Liver (tissue), 9 donors: ENCODE measurements around the gene RHBDF2. TPM values are rescaled to one million over a fixed set of nuclear protein-coding genes. Genes with fewer than 3 reads are reported as not detected.

ENCODE experiments used
- DNase-seq: peaks from one replicate; pipeline ENCODE4 v3.0.0-alpha.2; 2017; ENCODE audit warnings: low spot score
- H3K27ac ChIP-seq, 2 donors: one replicate each; pipeline ENCODE4 v1.7.0; 2013; ENCODE audit warnings: inconsistent platforms in 2 of 2, low read length in 2 of 2, control low read depth in 1 of 2, low read depth in 1 of 2, mild to moderate bottlenecking in 1 of 2
- H3K27me3 ChIP-seq, 4 donors: one replicate each; pipeline versions ENCODE4 v1.6.1 to v1.7.0; 2013; ENCODE audit warnings: low read length in 3 of 4, inconsistent platforms in 1 of 4, mild to moderate bottlenecking in 1 of 4, moderate library complexity in 1 of 4; ENCODE audit not compliant: control insufficient read depth in 4 of 4, insufficient read depth in 4 of 4
- H3K36me3 ChIP-seq, 4 donors: one replicate each; pipeline versions ENCODE4 v1.6.1 to v1.7.0; 2013; ENCODE audit warnings: low read length in 3 of 4, mild to moderate bottlenecking in 3 of 4, low read depth in 1 of 4, moderate library complexity in 1 of 4; ENCODE audit not compliant: control insufficient read depth in 4 of 4, insufficient read depth in 3 of 4
- H3K4me1 ChIP-seq, 4 donors: one replicate each; pipeline versions ENCODE4 v1.6.1 to v1.7.0; 2013; ENCODE audit warnings: low read length in 3 of 4, mild to moderate bottlenecking in 3 of 4, moderate library complexity in 1 of 4; ENCODE audit not compliant: control insufficient read depth in 4 of 4, insufficient read depth in 4 of 4
- H3K4me3 ChIP-seq, 3 donors: one replicate each; pipeline versions ENCODE4 v1.6.1 to v1.7.0; 2013; ENCODE audit warnings: low read length in 3 of 3, control low read depth in 1 of 3, low read depth in 1 of 3, mild to moderate bottlenecking in 1 of 3
- H3K9ac ChIP-seq, 2 donors: one replicate each; pipeline ENCODE4 v1.7.0; 2013; ENCODE audit warnings: low read length in 2 of 2, mild to moderate bottlenecking in 2 of 2, moderate library complexity in 2 of 2, control low read depth in 1 of 2, low read depth in 1 of 2
- H3K9me3 ChIP-seq, 4 donors: one replicate each; pipeline versions ENCODE4 v1.6.1 to v1.7.0; 2013; ENCODE audit warnings: low read length in 3 of 4; ENCODE audit not compliant: control insufficient read depth in 4 of 4
- CTCF ChIP-seq: fragments of 150-350 bp; IDR thresholded peaks from 2 replicates; pipeline ENCODE4 v1.5.1; 2017; ENCODE audit warnings: improper control_type of control experiment, low read depth, low read length; ENCODE audit not compliant: missing input control
- FOXA1 ChIP-seq: IDR thresholded peaks from 2 replicates; pipeline ENCODE4 v1.6.1; 2016; ENCODE audit warnings: antibody characterized with exemption
- FOXA2 ChIP-seq: IDR thresholded peaks from 2 replicates; pipeline ENCODE4 v1.6.1; 2016; ENCODE audit warnings: antibody characterized with exemption
- GABPA ChIP-seq, 2 donors: IDR thresholded peaks in 1 of 2; conservative IDR thresholded peaks in 1 of 2; 2 replicates each; pipeline ENCODE4 v1.6.1; 2016; ENCODE audit warnings: antibody characterized with exemption in 2 of 2, mild to moderate bottlenecking in 1 of 2, moderate library complexity in 1 of 2
- HNF4G ChIP-seq: IDR thresholded peaks from 2 replicates; pipeline ENCODE4 v1.6.1; 2016; ENCODE audit warnings: antibody characterized with exemption
- JUND ChIP-seq, 2 donors: IDR thresholded peaks; 2 replicates each; pipeline ENCODE4 v1.6.1; 2016; ENCODE audit warnings: antibody characterized with exemption in 2 of 2
- NR2F2 ChIP-seq: IDR thresholded peaks from 2 replicates; pipeline ENCODE4 v1.6.1; 2016; ENCODE audit warnings: antibody characterized with exemption
- RAD21 ChIP-seq, 2 donors: IDR thresholded peaks; 2 replicates each; pipeline ENCODE4 v1.6.1; 2016; ENCODE audit warnings: antibody characterized with exemption in 2 of 2, mild to moderate bottlenecking in 2 of 2
- REST ChIP-seq: IDR thresholded peaks from 2 replicates; pipeline ENCODE4 v1.6.1; 2016; ENCODE audit warnings: antibody characterized with exemption, mild to moderate bottlenecking
- RXRA ChIP-seq, 2 donors: IDR thresholded peaks; 2 replicates each; pipeline ENCODE4 v1.6.1; 2017 to 2018; ENCODE audit warnings: antibody characterized with exemption in 2 of 2, mild to moderate bottlenecking in 1 of 2
- SP1 ChIP-seq: IDR thresholded peaks from 2 replicates; pipeline ENCODE4 v1.6.1; 2018; ENCODE audit warnings: antibody characterized with exemption, mild to moderate bottlenecking
- TAF1 ChIP-seq: conservative IDR thresholded peaks from 2 replicates; pipeline ENCODE4 v1.6.1; 2016; ENCODE audit warnings: antibody characterized with exemption, mild to moderate bottlenecking
- YY1 ChIP-seq: IDR thresholded peaks from 2 replicates; pipeline ENCODE4 v1.6.1; 2016; ENCODE audit warnings: antibody characterized with exemption, mild to moderate bottlenecking
- WGBS: extraction: QIAGEN DNeasy Blood & Tissue Kit; methylation state at CpG from one replicate; pipeline ENCODE4 v1.1.7; 2013; 5-methylcytosine and 5-hydroxymethylcytosine counted together
- polyA plus RNA-seq, 2 donors: library from polyadenylated mRNA; stranded (reverse) in 1 of 2; unstranded in 1 of 2; fragments of 200-250 nt in 1 of 2; fragments of >200 nt in 1 of 2; fragmentation: Nextera tagmentation in 1 of 2; extraction: Ambion mirVana in 1 of 2; gene quantifications; one replicate each; pipeline versions ENCODE4 v1.2.1 to v1.2.3, GENCODE V29; 2013 to 2015
- total RNA-seq, 2 donors: library from RNA; depleted of rRNA; stranded (reverse); fragments of >200 nt; gene quantifications; one replicate each; pipeline ENCODE4 v1.2.3, GENCODE V29; 2014
- TF ChIP-seq, protein P1 (sequence below): IDR thresholded peaks from 2 replicates; pipeline ENCODE4 v1.6.1; 2016; ENCODE audit warnings: antibody characterized with exemption
- donor health status: healthy.
- donor health status: healthy.
- donor health status: healthy.
- donor health status: healthy.
- donor health status: healthy.

RHBDF2 gene
- total and polyA plus RNA-seq, 4 donors, result 2.9 to 6.7 (median 4.6) TPM

- Histone ChIP-seq H3K4me1 (peaks cover 0 to 16% (median 11%) of the 10 kb centered on the region in 4 donors), H3K4me3 (no peak overlapping the region), H3K27ac (no peak overlapping the region), H3K9me3 (no peaks in the 10 kb centered on the region), H3K27me3 (no peaks in the 10 kb centered on the region), H3K9ac (no peak overlapping the region), H3K36me3 (no peaks in the 10 kb centered on the region)
- TF ChIP-seq, protein P1, sequence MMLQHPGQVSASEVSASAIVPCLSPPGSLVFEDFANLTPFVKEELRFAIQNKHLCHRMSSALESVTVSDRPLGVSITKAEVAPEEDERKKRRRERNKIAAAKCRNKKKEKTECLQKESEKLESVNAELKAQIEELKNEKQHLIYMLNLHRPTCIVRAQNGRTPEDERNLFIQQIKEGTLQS, result no peak
- no peak for DNase-seq
- 90% methylated on average over 7 of the region's 7 CpGs for WGBS
Observed at GRCh38 chr17:76447931-76448652, 53.1 kb downstream of the RHBDF2 start.

DNA sequence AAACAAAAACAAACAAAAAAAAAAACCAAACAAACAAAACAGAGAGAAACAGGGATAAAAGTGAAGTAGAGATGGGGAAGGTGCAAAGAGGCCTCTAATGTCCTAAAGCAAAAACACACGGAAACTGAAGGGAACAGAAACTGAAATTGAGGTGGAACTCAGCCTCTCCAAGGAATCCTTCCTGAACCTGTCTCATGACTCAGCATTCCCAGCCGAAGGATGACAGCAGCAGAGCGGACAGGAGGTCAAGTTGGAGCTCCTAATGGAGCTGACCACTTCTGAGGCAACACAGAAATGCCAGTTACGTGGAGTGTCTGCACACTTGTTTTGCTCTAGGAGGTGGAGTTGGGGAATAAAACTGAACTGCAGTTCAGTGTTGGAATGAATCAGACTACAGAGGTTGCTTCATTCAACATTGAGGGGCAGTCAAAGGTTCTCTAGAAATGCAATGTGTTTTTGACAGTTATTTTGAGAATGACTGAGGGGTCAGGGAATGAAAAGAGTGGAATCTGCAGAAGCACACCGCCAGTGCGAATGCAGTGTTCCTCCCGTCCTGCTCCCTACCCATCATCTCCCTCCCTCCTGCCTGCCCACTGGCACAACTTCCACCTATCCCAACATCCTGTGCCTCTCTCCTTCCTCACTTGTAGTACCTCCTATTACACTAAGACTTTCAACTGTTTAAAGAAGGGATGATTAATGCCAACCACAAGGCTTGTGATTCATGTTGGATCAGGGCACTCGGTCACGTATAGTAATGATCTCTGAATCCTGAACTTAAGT is 54.6 kb downstream of the RHBDF2 start:
- Histone ChIP-seq H3K9me3 (no peaks in the 10 kb centered on the region), H3K4me3 (no peak overlapping the region), H3K36me3 (no peaks in the 10 kb centered on the region), H3K4me1 (peaks cover 0 to 8% (median 4%) of the 10 kb centered on the region in 4 donors), H3K9ac (no peak overlapping the region), H3K27ac (no peak overlapping the region), H3K27me3 (no peaks in the 10 kb centered on the region)
- TF ChIP-seq JUND (IDR thresholded peaks at IDR 0.05) (no peak), NR2F2 (no peak), REST (no peak), FOXA2 (no peak), RAD21 (IDR thresholded peaks at IDR 0.05) (no peak), RXRA (IDR thresholded peaks at IDR 0.05) (no peak), SP1 (no peak)
- 77% methylated on average over 9 of the region's 9 CpGs for whole genome bisulfite sequencing
- DNase-seq, result no peak

- Histone ChIP-seq H3K27ac (no peak overlapping the region), H3K9ac (no peak overlapping the region), H3K36me3 (no peaks in the 10 kb centered on the region), H3K9me3 (no peaks in the 10 kb centered on the region), H3K4me1 (peaks cover 0 to 4% (median 0%) of the 10 kb centered on the region in 4 donors), H3K27me3 (no peaks in the 10 kb centered on the region), H3K4me3 (no peak overlapping the region)
- DNase-seq, result no peak
- WGBS, result 80% methylated on average over 10 of the region's 10 CpGs
- TF ChIP-seq FOXA1, result no peak
- no peak for TF ChIP-seq RXRA (IDR thresholded peaks at IDR 0.05)
- TF ChIP-seq NR2F2, result no peak
- TF ChIP-seq CTCF, result no peak
- TF ChIP-seq REST, result no peak
- no peak for TF ChIP-seq FOXA2
- TF ChIP-seq HNF4G, result no peak
- no peak for TF ChIP-seq GABPA (IDR thresholded peaks at IDR 0.05 in 1 of 2, conservative IDR thresholded peaks at IDR 0.05 in 1 of 2)
- TF ChIP-seq SP1, result no peak
- no peak for TF ChIP-seq TAF1
- TF ChIP-seq, protein P1, result no peak
- TF ChIP-seq YY1, result no peak
Observed at GRCh38 chr17:76445697-76446448, 55.4 kb downstream of the RHBDF2 start.
